ENCODE data around the gene LRG1.

GRCh38 chr19:4557144-4557970 is 17.5 kb upstream of the LRG1 start:
- no peak for TF ChIP-seq CTCF (IDR thresholded peaks at IDR 0.05)
- TF ChIP-seq POLR2A (IDR thresholded peaks at IDR 0.05; ENCODE audit: low read depth): no peak
- TF ChIP-seq POLR2AphosphoS5 (IDR thresholded peaks at IDR 0.05): no peak
- no peak for TF ChIP-seq EP300 (IDR thresholded peaks at IDR 0.05)
